K562 (cell line): ENCODE results near the gene DNAAF3. TPM values are rescaled to one million over a fixed set of nuclear protein-coding genes. Genes with fewer than 3 reads are reported as not detected.

Experiments
- ATAC-seq: fragments of 200-7000 bp; cut with Tn5 transposase; 3 replicates; pipeline ENCODE4 v1.9.1; 2020; ENCODE audit warnings: moderate library complexity
- BruUV-seq: library from RNA; stranded (reverse); fragments of 400-500 nt; replicated peaks from 2 replicates; lab custom pipeline; 2021; lab: Mats Ljungman, UMichigan
- CTCF ChIA-PET: fragments of 300-600 bp; formaldehyde crosslinking; extraction: SDS; loops from one replicate; lab custom pipeline; 2021; ENCODE audit warnings: low intra/inter-chr PET ratio; lab: Yijun Ruan, JAX
- POLR2A ChIA-PET: fragments of 300-600, 350-650 bp; sonication (Branson Sonifier 250); formaldehyde crosslinking; extraction: SDS; loops from one replicate; lab custom pipeline; 2021; ENCODE audit warnings: antibody characterized with exemption, inconsistent platforms; lab: Yijun Ruan, JAX
- DNase-seq, 4 experiments: peaks; one replicate each; pipeline versions ENCODE4 v3.0.0 to v3.0.0-alpha.2; 2011 to 2018; ENCODE audit warnings: low spot score in 3 of 4, mixed read lengths in 3 of 4; ENCODE audit errors: extremely low read depth in 1 of 4
- FAIRE-seq: peaks from 2 replicates; lab custom pipeline; 2011; peaks lifted over from hg19 to GRCh38; lab: Jason Lieb, UNC
- H2AFZ ChIP-seq: 2 replicates; pipeline ENCODE4 v1.6.0; 2011; ENCODE audit warnings: low read depth, low read length, control low read depth, inconsistent platforms
- H3K27ac ChIP-seq: fragments of 200-600 bp; 3 replicates; pipeline ENCODE4 v1.8.0; 2011; ENCODE audit warnings: low read depth, mild to moderate bottlenecking, control low read depth, inconsistent platforms, low read length, moderate library complexity, mixed read lengths; ENCODE audit errors: extremely low read depth
- H3K27me3 ChIP-seq, 2 experiments: fragments of 300-600 bp in 1 of 2; 2 replicates in 1 of 2; 3 replicates in 1 of 2; pipeline versions ENCODE4 v1.6.0 to v1.8.0; 2011; ENCODE audit warnings: inconsistent platforms in 2 of 2, low read length in 2 of 2, mild to moderate bottlenecking in 1 of 2, mixed read lengths in 1 of 2, moderate library complexity in 1 of 2; ENCODE audit not compliant: control insufficient read depth in 2 of 2, insufficient read depth in 2 of 2
- H3K36me3 ChIP-seq: fragments of 300-600 bp; 3 replicates; pipeline ENCODE4 v1.8.0; 2011; ENCODE audit warnings: mild to moderate bottlenecking, low read length, inconsistent platforms; ENCODE audit not compliant: control insufficient read depth, insufficient read depth
- H3K4me1 ChIP-seq, 2 experiments: fragments of 200-600 bp in 1 of 2; replicated peaks in 1 of 2; 2 replicates in 1 of 2; 3 replicates in 1 of 2; pipeline versions ENCODE4 v1.5.1 to v1.8.0; 2011; ENCODE audit warnings: inconsistent platforms in 2 of 2, low read length in 2 of 2, mild to moderate bottlenecking in 1 of 2, mixed read lengths in 1 of 2, moderate library complexity in 1 of 2; ENCODE audit not compliant: control insufficient read depth in 2 of 2, insufficient read depth in 2 of 2
- H3K4me2 ChIP-seq: 2 replicates; pipeline ENCODE4 v1.6.1; 2011; ENCODE audit warnings: low read length, control low read depth, inconsistent platforms, mixed read lengths; ENCODE audit not compliant: insufficient read depth
- H3K4me3 ChIP-seq: fragments of 200-600 bp; sonication (generic), shearing (Covaris generic); 2 replicates; pipeline ENCODE4 v1.5.1; 2016; ENCODE audit warnings: control low read depth, inconsistent platforms
- H3K79me2 ChIP-seq: fragments of 200-600 bp; 3 replicates; pipeline ENCODE4 v1.8.0; 2011; ENCODE audit warnings: low read length, inconsistent platforms; ENCODE audit not compliant: control insufficient read depth, insufficient read depth
- H3K9ac ChIP-seq, 2 experiments: 2 replicates each; pipeline versions ENCODE4 v1.6.0 to v1.6.1; 2011; ENCODE audit warnings: low read depth in 2 of 2, low read length in 2 of 2, control low read depth in 1 of 2, inconsistent platforms in 1 of 2, mild to moderate bottlenecking in 1 of 2, mixed read lengths in 1 of 2; ENCODE audit not compliant: insufficient read depth in 1 of 2
- H3K9me1 ChIP-seq: one replicate; pipeline ENCODE4 v1.6.0; 2011; ENCODE audit warnings: inconsistent platforms, mild to moderate bottlenecking, low read length, moderate library complexity; ENCODE audit not compliant: control insufficient read depth, insufficient read depth
- H3K9me3 ChIP-seq: replicated peaks from 2 replicates; pipeline ENCODE4 v1.5.1; 2011; ENCODE audit warnings: low read depth, low read length, inconsistent platforms; ENCODE audit not compliant: control insufficient read depth, insufficient read depth
- H4K20me1 ChIP-seq: replicated peaks from 2 replicates; pipeline ENCODE4 v1.6.1; 2011; ENCODE audit warnings: low read length, inconsistent platforms, mixed read lengths; ENCODE audit not compliant: control insufficient read depth, insufficient read depth
- TAF9B ChIP-seq: fragments of 450-650 bp; IDR thresholded peaks from 2 replicates; pipeline ENCODE4 v1.6.1; 2018; ENCODE audit warnings: mild to moderate bottlenecking; ENCODE audit not compliant: partially characterized antibody
- ZBTB17 ChIP-seq: fragments of 450-650 bp; formaldehyde crosslinking; IDR thresholded peaks from 2 replicates; pipeline ENCODE4 v1.4.0; 2020; ENCODE audit warnings: mild to moderate bottlenecking
- WGBS: fragments of 100-300 bp; shearing (Covaris generic); methylation state at CpG from one replicate; pipeline ENCODE4 v1.1.6; 2016; ENCODE audit warnings: low coverage, mixed read lengths; ENCODE audit not compliant: insufficient coverage; ENCODE audit errors: missing lambda C conversion rate; 5-methylcytosine and 5-hydroxymethylcytosine counted together
- in situ Hi-C: fragments of 300-500 bp; cut with MboI; formaldehyde crosslinking; loops from 4 replicates; pipeline ENCODE4 v1.15.0; 2018; ENCODE audit warnings: inconsistent platforms, mixed read lengths
- intact Hi-C: fragments of 100-400 bp; cut with micrococcal nuclease; formaldehyde crosslinking; loops from 2 replicates; pipeline ENCODE4 v1.14.2; 2022
- polyA plus RNA-seq, 8 experiments: library from polyadenylated mRNA; depleted of rRNA in 4 of 8; stranded (reverse) in 5 of 8; unstranded in 3 of 8; fragments of >200 nt; fragmentation: Nextera tagmentation in 2 of 8; fragmentation: Illumina TruSeq in 1 of 8; extraction: Ambion mirVana in 2 of 8; extraction: Trizol in 1 of 8; gene quantifications; 2 replicates each; pipeline versions ENCODE4 v1.2.1 to v1.2.3, GENCODE V29; 2011 to 2014; ENCODE audit warnings: inconsistent platforms in 1 of 8, missing spikeins in 1 of 8
- total RNA-seq, 7 experiments: library from RNA; depleted of rRNA in 6 of 7; stranded (reverse); fragments of >200 nt in 6 of 7; fragmentation: Illumina TruSeq in 2 of 7; extraction: Trizol in 2 of 7; gene quantifications; 2 replicates each; pipeline versions ENCODE4 v1.2.1 to v1.2.3, GENCODE V29; 2011 to 2021; ENCODE audit warnings: low replicate concordance in 1 of 7
- TF ChIP-seq, protein P1 (sequence below), 2 experiments: fragments of 450-650 bp; formaldehyde crosslinking in 1 of 2; IDR thresholded peaks; 2 replicates each; pipeline versions ENCODE4 v1.4.0 to v1.6.1; 2014 to 2020; ENCODE audit warnings: mild to moderate bottlenecking in 2 of 2, borderline replicate concordance in 1 of 2, low read depth in 1 of 2

DNAAF3 gene
- total and polyA plus RNA-seq, 9 of the 15 experiments (the other 6 are each of a cell fraction or from before 2014, with no cell fraction given), result 21.6 to 61.5 (median 43.0) TPM

DNA sequence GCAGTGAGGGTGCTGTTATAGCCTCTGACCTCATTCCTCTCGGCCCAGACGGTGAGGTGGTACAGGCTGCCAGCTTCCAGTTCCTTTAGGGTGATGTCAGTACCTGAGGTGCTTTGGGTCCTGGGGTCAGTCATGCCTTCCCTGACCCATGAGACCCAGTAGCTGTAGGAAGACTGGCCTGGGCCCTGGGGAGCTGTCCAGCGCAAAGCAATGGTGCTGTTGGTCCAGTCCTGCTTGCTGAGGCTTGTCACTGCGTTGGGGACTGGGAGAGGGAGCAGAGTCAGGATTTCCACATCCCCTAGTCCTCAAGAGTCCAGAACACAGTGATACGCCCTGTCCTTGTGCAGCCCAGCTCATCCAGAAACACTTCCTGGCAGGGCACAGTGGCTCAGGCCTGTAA is 32.2 kb upstream of the DNAAF3 start:
- peaks cover 80% of the 10 kb centered on the region for H3K36me3 ChIP-seq
- no peaks in the 10 kb centered on the region for H3K9me3 ChIP-seq
- WGBS, result 83% methylated on average over 4 of the region's 5 CpGs
- no peaks in the 10 kb centered on the region for H3K79me2 ChIP-seq
- in situ Hi-C loops (no loop called here), intact Hi-C loops (no loop called here)
- no peaks in the 10 kb centered on the region for H3K4me1 ChIP-seq
- no peak overlapping the region for H3K9ac ChIP-seq
- POLR2A ChIA-PET, result interaction anchor here (0.7 to 2.0 kb wide), 4 partner anchors 8 to 207 kb away, joined by 3 to 9 read pairs (median 4); partner anchors contain the start of gene PTPRH
- H3K4me3 ChIP-seq, result no peak overlapping the region
- H4K20me1 ChIP-seq, result no peaks in the 10 kb centered on the region
- H3K27ac ChIP-seq, result no peak overlapping the region
- no peak overlapping the region for H2AFZ ChIP-seq
- ATAC-seq, result no peak
- FAIRE-seq, result no peak
- no peak for DNase-seq
- TF ChIP-seq ZBTB17 (no peak), TAF9B (no peak)
- TF ChIP-seq, protein P1, sequence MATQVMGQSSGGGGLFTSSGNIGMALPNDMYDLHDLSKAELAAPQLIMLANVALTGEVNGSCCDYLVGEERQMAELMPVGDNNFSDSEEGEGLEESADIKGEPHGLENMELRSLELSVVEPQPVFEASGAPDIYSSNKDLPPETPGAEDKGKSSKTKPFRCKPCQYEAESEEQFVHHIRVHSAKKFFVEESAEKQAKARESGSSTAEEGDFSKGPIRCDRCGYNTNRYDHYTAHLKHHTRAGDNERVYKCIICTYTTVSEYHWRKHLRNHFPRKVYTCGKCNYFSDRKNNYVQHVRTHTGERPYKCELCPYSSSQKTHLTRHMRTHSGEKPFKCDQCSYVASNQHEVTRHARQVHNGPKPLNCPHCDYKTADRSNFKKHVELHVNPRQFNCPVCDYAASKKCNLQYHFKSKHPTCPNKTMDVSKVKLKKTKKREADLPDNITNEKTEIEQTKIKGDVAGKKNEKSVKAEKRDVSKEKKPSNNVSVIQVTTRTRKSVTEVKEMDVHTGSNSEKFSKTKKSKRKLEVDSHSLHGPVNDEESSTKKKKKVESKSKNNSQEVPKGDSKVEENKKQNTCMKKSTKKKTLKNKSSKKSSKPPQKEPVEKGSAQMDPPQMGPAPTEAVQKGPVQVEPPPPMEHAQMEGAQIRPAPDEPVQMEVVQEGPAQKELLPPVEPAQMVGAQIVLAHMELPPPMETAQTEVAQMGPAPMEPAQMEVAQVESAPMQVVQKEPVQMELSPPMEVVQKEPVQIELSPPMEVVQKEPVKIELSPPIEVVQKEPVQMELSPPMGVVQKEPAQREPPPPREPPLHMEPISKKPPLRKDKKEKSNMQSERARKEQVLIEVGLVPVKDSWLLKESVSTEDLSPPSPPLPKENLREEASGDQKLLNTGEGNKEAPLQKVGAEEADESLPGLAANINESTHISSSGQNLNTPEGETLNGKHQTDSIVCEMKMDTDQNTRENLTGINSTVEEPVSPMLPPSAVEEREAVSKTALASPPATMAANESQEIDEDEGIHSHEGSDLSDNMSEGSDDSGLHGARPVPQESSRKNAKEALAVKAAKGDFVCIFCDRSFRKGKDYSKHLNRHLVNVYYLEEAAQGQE (IDR thresholded peaks at IDR 0.05; ENCODE audit: borderline replicate concordance), result peak; percentile 75
- TF ChIP-seq, protein P1 (CRISPR knock-in tag; IDR thresholded peaks at IDR 0.05; ENCODE audit: low read depth), result no peak
- BruUV-seq, result no TSS peak
- no peaks in the 10 kb centered on the region for H3K9me1 ChIP-seq
- no peak overlapping the region for H3K4me2 ChIP-seq
- CTCF ChIA-PET, result no interaction called here
- no peaks in the 10 kb centered on the region for H3K27me3 ChIP-seq
